Sigmoid colon (tissue), 7 donors: ENCODE data around the gene GPATCH8. TPM values are rescaled to one million over a fixed set of nuclear protein-coding genes. Genes with fewer than 3 reads are reported as not detected.

ENCODE experiments used
- DNase-seq: peaks from one replicate; pipeline ENCODE4 v3.0.0-alpha.2; 2019
- H3K27ac ChIP-seq, 4 donors: fragments of 200-600 bp; sonication (generic); one replicate each; pipeline ENCODE4 v1.5.1; 2016 to 2019; ENCODE audit warnings: mild to moderate bottlenecking in 1 of 4
- H3K27me3 ChIP-seq, 3 donors: fragments of 200-600 bp; sonication (generic); one replicate each; pipeline ENCODE4 v1.5.1; 2019; ENCODE audit warnings: mild to moderate bottlenecking in 1 of 3
- H3K36me3 ChIP-seq, 4 donors: fragments of 200-600 bp; sonication (generic); one replicate each; pipeline ENCODE4 v1.5.1; 2016 to 2019
- H3K4me1 ChIP-seq, 4 donors: fragments of 200-600 bp; sonication (generic); one replicate each; pipeline ENCODE4 v1.5.1; 2017 to 2019
- H3K4me3 ChIP-seq, 4 donors: fragments of 200-600 bp; sonication (generic); one replicate each; pipeline ENCODE4 v1.5.1; 2017 to 2019; ENCODE audit warnings: mild to moderate bottlenecking in 2 of 4, moderate library complexity in 1 of 4
- H3K9me3 ChIP-seq, 4 donors: fragments of 200-600 bp in 3 of 4; sonication (generic) in 3 of 4; one replicate each; pipeline versions ENCODE4 v1.5.1 to v1.6.1; 2013 to 2019
- EP300 ChIP-seq, 4 donors: sonication (generic); formaldehyde crosslinking; IDR thresholded peaks; one replicate each; pipeline ENCODE4 v1.6.1; 2017; ENCODE audit warnings: antibody characterized with exemption in 4 of 4
- POLR2A ChIP-seq, 2 donors: fragments of 450-650 bp; IDR thresholded peaks; one replicate each; pipeline ENCODE4 v1.6.1; 2016; ENCODE audit warnings: antibody characterized with exemption in 2 of 2, mild to moderate bottlenecking in 2 of 2, moderate library complexity in 2 of 2
- POLR2AphosphoS5 ChIP-seq, 4 donors: sonication (generic); formaldehyde crosslinking; IDR thresholded peaks; one replicate each; pipeline ENCODE4 v1.6.1; 2017; ENCODE audit warnings: antibody characterized with exemption in 4 of 4
- WGBS, 2 donors: extraction: QIAGEN DNeasy Blood & Tissue Kit; methylation state at CpG; one replicate each; pipeline ENCODE4 v1.1.7; 2013; 5-methylcytosine and 5-hydroxymethylcytosine counted together
- intact Hi-C: fragments of 100-400 bp; cut with DNase I; formaldehyde crosslinking; loops from one replicate; pipeline ENCODE4 v1.15.1; 2023
- polyA plus RNA-seq, 3 donors: library from polyadenylated mRNA; stranded (reverse); fragments of 200-250 nt; gene quantifications; one replicate each; pipeline ENCODE4 v1.2.3, GENCODE V29; 2013
- total RNA-seq, 4 donors: library from RNA; depleted of rRNA; stranded (reverse); fragments of >200 nt; gene quantifications; one replicate each; pipeline ENCODE4 v1.1.0, GENCODE V29; 2016
- TF ChIP-seq, protein P1 (sequence below), 4 experiments: fragments of 450-650 bp in 3 of 4; fragments of 200-600 bp in 1 of 4; IDR thresholded peaks; one replicate each; pipeline ENCODE4 v1.5.1; 2016 to 2019; ENCODE audit warnings: antibody characterized with exemption in 4 of 4, mild to moderate bottlenecking in 3 of 4, moderate library complexity in 2 of 4
- donor health status: healthy with polysubstance abuse.
- donor health status: Bipolar disorder and iron deficiency.
- donor health status: healthy.

GPATCH8 gene
- total and polyA plus RNA-seq, 7 donors, result 4.8 to 43.2 (median 27.5) TPM

DNA sequence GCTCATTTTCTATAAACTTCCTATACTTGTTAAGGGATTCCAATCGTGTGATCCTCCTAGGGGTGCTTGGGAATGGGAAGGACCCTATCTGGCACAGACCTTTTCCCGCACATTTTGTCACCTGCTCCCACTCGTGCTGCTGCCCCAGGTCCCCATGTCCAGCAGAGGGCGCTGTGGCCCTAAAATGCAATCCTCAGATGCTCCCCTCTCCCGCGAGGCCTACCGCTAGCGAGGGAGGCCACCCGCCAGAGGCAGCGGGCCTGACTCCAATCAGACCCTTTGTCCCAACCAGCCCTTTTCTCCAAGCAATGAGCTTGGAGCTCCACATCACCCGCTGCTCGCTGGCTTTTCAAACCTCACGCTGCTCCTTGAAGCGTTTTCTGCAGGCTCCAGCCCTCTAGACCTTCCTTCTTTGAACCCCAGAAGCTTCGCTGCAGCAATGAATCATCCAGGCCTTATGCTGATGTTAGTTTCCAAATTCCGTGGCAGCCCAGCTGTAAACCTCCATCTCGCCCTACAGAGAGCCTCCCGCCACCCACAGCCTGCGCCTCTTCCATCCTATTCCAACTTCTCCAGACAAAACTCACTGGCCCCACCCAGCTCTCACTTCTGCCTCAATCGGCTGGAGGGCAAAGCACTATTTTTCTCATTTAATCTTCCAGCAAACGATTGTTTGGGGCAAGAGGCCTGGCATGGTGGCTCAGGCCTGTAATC, 30.5 kb upstream of the GPATCH8 start:
- Histone ChIP-seq H3K4me1 (peaks cover 0 to 8% (median 6%) of the 10 kb centered on the region in 4 donors), H3K9me3 (no peaks in the 10 kb centered on the region), H3K36me3 (no peaks in the 10 kb centered on the region), H3K4me3 (peak overlapping the region in 2 of 4 donors; percentile 20 to 29), H3K27ac (peak overlapping the region; percentile 34 to 77 (median 52)), H3K27me3 (no peaks in the 10 kb centered on the region)
- intact Hi-C loops, result loop anchor here (1.0 kb wide), 1 partner anchor 103 kb away; no protein-coding TSS in a partner anchor
- TF ChIP-seq POLR2AphosphoS5 (IDR thresholded peaks at IDR 0.05) (no peak), EP300 (IDR thresholded peaks at IDR 0.05) (no peak), POLR2A (IDR thresholded peaks at IDR 0.05) (no peak)
- TF ChIP-seq, protein P1, sequence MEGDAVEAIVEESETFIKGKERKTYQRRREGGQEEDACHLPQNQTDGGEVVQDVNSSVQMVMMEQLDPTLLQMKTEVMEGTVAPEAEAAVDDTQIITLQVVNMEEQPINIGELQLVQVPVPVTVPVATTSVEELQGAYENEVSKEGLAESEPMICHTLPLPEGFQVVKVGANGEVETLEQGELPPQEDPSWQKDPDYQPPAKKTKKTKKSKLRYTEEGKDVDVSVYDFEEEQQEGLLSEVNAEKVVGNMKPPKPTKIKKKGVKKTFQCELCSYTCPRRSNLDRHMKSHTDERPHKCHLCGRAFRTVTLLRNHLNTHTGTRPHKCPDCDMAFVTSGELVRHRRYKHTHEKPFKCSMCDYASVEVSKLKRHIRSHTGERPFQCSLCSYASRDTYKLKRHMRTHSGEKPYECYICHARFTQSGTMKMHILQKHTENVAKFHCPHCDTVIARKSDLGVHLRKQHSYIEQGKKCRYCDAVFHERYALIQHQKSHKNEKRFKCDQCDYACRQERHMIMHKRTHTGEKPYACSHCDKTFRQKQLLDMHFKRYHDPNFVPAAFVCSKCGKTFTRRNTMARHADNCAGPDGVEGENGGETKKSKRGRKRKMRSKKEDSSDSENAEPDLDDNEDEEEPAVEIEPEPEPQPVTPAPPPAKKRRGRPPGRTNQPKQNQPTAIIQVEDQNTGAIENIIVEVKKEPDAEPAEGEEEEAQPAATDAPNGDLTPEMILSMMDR (IDR thresholded peaks at IDR 0.05), result peak; percentile 89 to 98 (median 94)
- 32 to 33% methylated on average over 21 of the region's 21 CpGs for WGBS, 2 donors
- DNase-seq, result peak; percentile 93

DNA sequence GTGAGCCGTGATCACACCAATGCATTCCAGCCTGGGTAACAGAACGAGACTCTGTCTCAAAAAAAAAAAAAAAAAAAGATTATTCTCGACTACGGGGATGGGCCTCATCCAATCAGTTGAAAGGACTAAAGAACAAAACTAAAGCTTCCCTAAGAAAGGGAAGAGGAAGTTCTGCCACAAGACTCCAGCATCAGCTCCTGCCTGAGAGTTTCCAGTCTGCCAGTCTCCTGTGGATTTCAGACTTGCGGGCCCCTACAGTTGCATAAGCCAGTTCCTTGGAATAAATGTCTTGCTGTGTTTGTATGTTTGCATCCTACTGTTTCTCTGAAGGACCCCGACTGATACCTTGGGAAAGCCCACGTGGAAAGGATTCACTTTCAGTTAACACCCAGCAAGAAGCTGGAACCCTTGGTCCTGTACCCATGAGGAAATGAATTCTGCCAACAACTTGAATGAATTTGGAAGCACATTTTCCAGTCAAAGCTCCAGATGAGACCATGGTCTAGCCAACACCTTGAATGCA, 27.8 kb upstream of the GPATCH8 start:
- Histone ChIP-seq H3K9me3 (no peaks in the 10 kb centered on the region), H3K27ac (no peak overlapping the region), H3K4me3 (no peak overlapping the region), H3K4me1 (peaks cover 0 to 8% (median 6%) of the 10 kb centered on the region in 4 donors), H3K27me3 (no peaks in the 10 kb centered on the region), H3K36me3 (no peaks in the 10 kb centered on the region)
- WGBS, 2 donors, result 69 to 75% methylated on average over 7 of the region's 7 CpGs
- intact Hi-C loops, result no loop called here
- DNase-seq, result no peak
- TF ChIP-seq, protein P1 (IDR thresholded peaks at IDR 0.05), result no peak
- no peak for TF ChIP-seq POLR2A (IDR thresholded peaks at IDR 0.05)
- no peak for TF ChIP-seq POLR2AphosphoS5 (IDR thresholded peaks at IDR 0.05)

DNA sequence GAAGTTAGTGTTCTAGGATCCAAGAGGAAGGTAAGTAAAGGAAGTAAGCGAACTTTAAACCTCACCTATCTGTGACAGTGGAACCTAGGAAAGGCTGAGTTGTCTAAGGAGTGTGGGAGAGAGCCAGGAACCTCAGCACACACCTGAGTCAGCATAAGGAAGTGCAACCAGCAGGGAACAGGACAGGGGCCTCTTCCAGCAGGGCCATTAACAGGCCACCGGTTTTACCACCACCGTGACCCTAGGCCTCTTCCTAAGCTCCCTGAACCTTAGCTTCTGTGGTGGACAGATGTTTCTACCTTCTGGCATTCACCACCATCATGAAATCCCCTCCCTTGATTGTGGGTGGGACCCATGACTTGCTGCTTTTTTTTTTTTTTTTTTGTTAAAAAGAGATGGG, 26.7 kb upstream of the GPATCH8 start:
- Histone ChIP-seq H3K27ac (no peak overlapping the region), H3K27me3 (no peaks in the 10 kb centered on the region), H3K4me3 (no peak overlapping the region), H3K36me3 (no peaks in the 10 kb centered on the region), H3K4me1 (peaks cover 0 to 8% (median 6%) of the 10 kb centered on the region in 4 donors), H3K9me3 (no peaks in the 10 kb centered on the region)
- no peak for DNase-seq
- intact Hi-C loops, result no loop called here
- TF ChIP-seq POLR2A (IDR thresholded peaks at IDR 0.05), result no peak
- WGBS, 2 donors, result 49 to 60% methylated on average over 3 of the region's 3 CpGs

- intact Hi-C loops, result no loop called here
These were observed 24.7 kb upstream of the GPATCH8 start for GRCh38 chr17:44527954-44528353.

DNA sequence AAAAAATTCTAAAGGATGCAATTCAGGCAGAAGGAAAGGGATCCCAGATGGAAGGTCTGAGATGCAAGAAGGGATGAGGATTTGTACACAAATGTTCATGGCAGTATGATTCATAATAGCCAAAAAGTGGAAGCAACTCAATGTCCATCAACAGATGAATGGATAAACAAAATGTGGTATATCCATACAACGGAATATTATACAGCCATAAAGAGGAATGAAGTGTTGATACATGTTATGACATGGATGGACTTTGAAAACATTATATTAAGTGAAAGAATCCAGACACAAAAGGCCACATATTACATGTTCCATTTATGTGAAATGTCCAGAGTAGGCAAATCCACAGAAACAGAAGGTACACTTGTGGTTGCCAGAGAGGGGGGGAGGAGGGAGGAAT, 23.9 kb upstream of the GPATCH8 start:
- intact Hi-C loops, result no loop called here
- no peaks in the 10 kb centered on the region for H3K4me1 ChIP-seq
- H3K4me3 ChIP-seq, result no peak overlapping the region
- no peaks in the 10 kb centered on the region for H3K36me3 ChIP-seq
- no peak for TF ChIP-seq POLR2A (IDR thresholded peaks at IDR 0.05)
- no peak for TF ChIP-seq EP300 (IDR thresholded peaks at IDR 0.05)
- TF ChIP-seq, protein P1 (IDR thresholded peaks at IDR 0.05), result no peak
- no peak for TF ChIP-seq POLR2AphosphoS5 (IDR thresholded peaks at IDR 0.05)
- DNase-seq, result no peak
- 98% methylated on average over 1 of the region's 1 CpG for WGBS, 2 donors
- H3K9me3 ChIP-seq, result no peaks in the 10 kb centered on the region
- no peak overlapping the region for H3K27ac ChIP-seq
- no peaks in the 10 kb centered on the region for H3K27me3 ChIP-seq

More at GRCh38 chr17:44527954-44528353, 24.7 kb upstream of the GPATCH8 start:
- WGBS, 2 donors, result 93 to 95% methylated on average over 28 of the region's 28 CpGs
- no peak overlapping the region for H3K4me3 ChIP-seq
- TF ChIP-seq POLR2A (IDR thresholded peaks at IDR 0.05) (no peak), POLR2AphosphoS5 (IDR thresholded peaks at IDR 0.05) (no peak), EP300 (IDR thresholded peaks at IDR 0.05) (no peak)
- TF ChIP-seq, protein P1 (IDR thresholded peaks at IDR 0.05), result no peak
- no peaks in the 10 kb centered on the region for H3K9me3 ChIP-seq
- H3K36me3 ChIP-seq, result no peaks in the 10 kb centered on the region
- no peak overlapping the region for H3K27ac ChIP-seq
- no peaks in the 10 kb centered on the region for H3K4me1 ChIP-seq
- no peaks in the 10 kb centered on the region for H3K27me3 ChIP-seq
- no peak for DNase-seq
